Skeletal muscle tissue (tissue), 4 donors: Measurements from ENCODE around the gene MEGF11. TPM values are rescaled to one million over a fixed set of nuclear protein-coding genes. Genes with fewer than 3 reads are reported as not detected.

Experiments
- H3K27ac ChIP-seq: one replicate; pipeline ENCODE4 v1.7.0; 2013; ENCODE audit warnings: mild to moderate bottlenecking, low read depth, low read length, inconsistent platforms
- H3K27me3 ChIP-seq, 3 donors: one replicate each; pipeline ENCODE4 v1.7.0; 2013; ENCODE audit warnings: low read length in 3 of 3; ENCODE audit not compliant: control insufficient read depth in 3 of 3, insufficient read depth in 3 of 3
- H3K36me3 ChIP-seq, 3 donors: one replicate each; pipeline ENCODE4 v1.7.0; 2013; ENCODE audit warnings: low read length in 3 of 3; ENCODE audit not compliant: control insufficient read depth in 3 of 3, insufficient read depth in 3 of 3
- H3K4me1 ChIP-seq, 3 donors: one replicate each; pipeline ENCODE4 v1.7.0; 2013; ENCODE audit warnings: low read length in 3 of 3, mild to moderate bottlenecking in 3 of 3; ENCODE audit not compliant: control insufficient read depth in 3 of 3, insufficient read depth in 3 of 3
- H3K4me3 ChIP-seq, 3 donors: one replicate each; pipeline ENCODE4 v1.7.0; 2013; ENCODE audit warnings: low read length in 3 of 3
- H3K9ac ChIP-seq, 3 donors: one replicate each; pipeline ENCODE4 v1.7.0; 2013; ENCODE audit warnings: low read length in 3 of 3, mild to moderate bottlenecking in 3 of 3, moderate library complexity in 2 of 3, low read depth in 1 of 3
- H3K9me3 ChIP-seq, 3 donors: one replicate each; pipeline ENCODE4 v1.7.0; 2013; ENCODE audit warnings: low read length in 3 of 3; ENCODE audit not compliant: control insufficient read depth in 3 of 3
- total RNA-seq: library from RNA; depleted of rRNA; stranded (reverse); fragments of >200 nt; gene quantifications from one replicate; pipeline ENCODE4 v1.2.3, GENCODE V29; 2014
- donor health status: Osteomylitis.

The MEGF11 gene
- total RNA-seq, 1 donor from 2014 or later = 0.52 TPM

- Histone ChIP-seq H3K27ac (no peak overlapping the region), H3K36me3 (no peaks in the 10 kb centered on the region), H3K4me3 (no peak overlapping the region), H3K27me3 (no peaks in the 10 kb centered on the region), H3K4me1 (no peaks in the 10 kb centered on the region), H3K9me3 (no peaks in the 10 kb centered on the region), H3K9ac (no peak overlapping the region)
Observed at GRCh38 chr15:66067687-66068086, 185.9 kb downstream of the MEGF11 start.

GRCh38 chr15:66066481-66066880 lies 187.1 kb downstream of the MEGF11 start:
- Histone ChIP-seq H3K27me3 (no peaks in the 10 kb centered on the region), H3K4me3 (no peak overlapping the region), H3K36me3 (no peaks in the 10 kb centered on the region), H3K27ac (no peak overlapping the region), H3K9ac (no peak overlapping the region), H3K9me3 (peaks cover 3 to 6% (median 5%) of the 10 kb centered on the region in 3 donors), H3K4me1 (no peaks in the 10 kb centered on the region)

GRCh38 chr15:66066005-66066404 lies 187.5 kb downstream of the MEGF11 start:
- no peaks in the 10 kb centered on the region for H3K4me1 ChIP-seq
- H3K27me3 ChIP-seq = peaks cover 0 to 4% (median 0%) of the 10 kb centered on the region in 3 donors
- H3K4me3 ChIP-seq = no peak overlapping the region
- H3K36me3 ChIP-seq = no peaks in the 10 kb centered on the region
- no peak overlapping the region for H3K9ac ChIP-seq
- H3K9me3 ChIP-seq = peaks cover 3 to 6% (median 5%) of the 10 kb centered on the region in 3 donors
- H3K27ac ChIP-seq = no peak overlapping the region

- no peaks in the 10 kb centered on the region for H3K36me3 ChIP-seq
- no peak overlapping the region for H3K9ac ChIP-seq
- H3K4me1 ChIP-seq = no peaks in the 10 kb centered on the region
- H3K4me3 ChIP-seq = no peak overlapping the region
- peaks cover 0 to 10% (median 4%) of the 10 kb centered on the region in 3 donors for H3K27me3 ChIP-seq
- H3K9me3 ChIP-seq = peaks cover 3 to 6% (median 5%) of the 10 kb centered on the region in 3 donors
- no peak overlapping the region for H3K27ac ChIP-seq
Observed at GRCh38 chr15:66065325-66065724, 188.2 kb downstream of the MEGF11 start.

GRCh38 chr15:66063147-66063546 lies 190.4 kb downstream of the MEGF11 start:
- Histone ChIP-seq H3K27me3 (peaks cover 0 to 14% (median 14%) of the 10 kb centered on the region in 3 donors), H3K4me1 (no peaks in the 10 kb centered on the region), H3K9ac (no peak overlapping the region), H3K27ac (no peak overlapping the region), H3K36me3 (no peaks in the 10 kb centered on the region), H3K4me3 (no peak overlapping the region), H3K9me3 (peaks cover 3 to 6% (median 5%) of the 10 kb centered on the region in 3 donors)

GRCh38 chr15:66057089-66057488 lies 196.5 kb downstream of the MEGF11 start:
- Histone ChIP-seq H3K4me1 (no peaks in the 10 kb centered on the region), H3K36me3 (no peaks in the 10 kb centered on the region), H3K9me3 (peaks cover 0 to 3% (median 1%) of the 10 kb centered on the region in 3 donors), H3K27ac (no peak overlapping the region), H3K4me3 (no peak overlapping the region), H3K27me3 (peaks cover 0 to 14% (median 14%) of the 10 kb centered on the region in 3 donors), H3K9ac (no peak overlapping the region)

- H3K27ac ChIP-seq = no peak overlapping the region
- H3K36me3 ChIP-seq = no peaks in the 10 kb centered on the region
- no peak overlapping the region for H3K4me3 ChIP-seq
- no peak overlapping the region for H3K9ac ChIP-seq
- H3K27me3 ChIP-seq = peaks cover 0 to 10% (median 1%) of the 10 kb centered on the region in 3 donors
- no peaks in the 10 kb centered on the region for H3K4me1 ChIP-seq
- H3K9me3 ChIP-seq = no peaks in the 10 kb centered on the region
Observed at GRCh38 chr15:66053991-66054390, 199.6 kb downstream of the MEGF11 start.

- H3K36me3 ChIP-seq = no peaks in the 10 kb centered on the region
- H3K9ac ChIP-seq = no peak overlapping the region
- no peaks in the 10 kb centered on the region for H3K9me3 ChIP-seq
- no peak overlapping the region for H3K27ac ChIP-seq
- no peak overlapping the region for H3K4me3 ChIP-seq
- H3K4me1 ChIP-seq = peaks cover 6 to 10% (median 9%) of the 10 kb centered on the region in 3 donors
- peaks cover 0 to 6% (median 0%) of the 10 kb centered on the region in 3 donors for H3K27me3 ChIP-seq
Observed at GRCh38 chr15:66051833-66052232, 201.7 kb downstream of the MEGF11 start.

GRCh38 chr15:66050264-66050663 lies 203.3 kb downstream of the MEGF11 start:
- Histone ChIP-seq H3K36me3 (no peaks in the 10 kb centered on the region), H3K9ac (no peak overlapping the region), H3K4me1 (peaks cover 6 to 10% (median 9%) of the 10 kb centered on the region in 3 donors), H3K27me3 (peaks cover 0 to 6% (median 0%) of the 10 kb centered on the region in 3 donors), H3K9me3 (no peaks in the 10 kb centered on the region), H3K4me3 (no peak overlapping the region), H3K27ac (no peak overlapping the region)

- no peaks in the 10 kb centered on the region for H3K9me3 ChIP-seq
- no peak overlapping the region for H3K4me3 ChIP-seq
- H3K9ac ChIP-seq = no peak overlapping the region
- no peaks in the 10 kb centered on the region for H3K36me3 ChIP-seq
- peaks cover 0 to 6% (median 0%) of the 10 kb centered on the region in 3 donors for H3K27me3 ChIP-seq
- no peak overlapping the region for H3K27ac ChIP-seq
- peaks cover 6 to 10% (median 9%) of the 10 kb centered on the region in 3 donors for H3K4me1 ChIP-seq
Observed at GRCh38 chr15:66049353-66049752, 204.2 kb downstream of the MEGF11 start.
